Left lung (tissue), 10 donors: ENCODE data around the gene DCAF8. TPM values are rescaled to one million over a fixed set of nuclear protein-coding genes. Genes with fewer than 3 reads are reported as not detected.

Experiments used
- ATAC-seq: fragments of 200-7000 bp; cut with Tn5 transposase; one replicate; pipeline ENCODE4 v1.9.1; 2020; ENCODE audit warnings: moderate library complexity
- DNase-seq, 4 donors: peaks; one replicate each; pipeline ENCODE4 v3.0.0-alpha.2; 2013 to 2020
- H3K27ac ChIP-seq, 2 donors: fragments of 200-600 bp; sonication (generic) in 1 of 2; one replicate each; pipeline versions ENCODE4 v1.5.0 to v1.8.0; 2020 to 2021
- H3K27me3 ChIP-seq, 2 donors: fragments of 200-600 bp; sonication (generic) in 1 of 2; one replicate each; pipeline versions ENCODE4 v1.5.0 to v1.8.0; 2020 to 2021
- H3K36me3 ChIP-seq, 2 donors: fragments of 200-600 bp; sonication (generic) in 1 of 2; one replicate each; pipeline versions ENCODE4 v1.5.0 to v1.8.0; 2020 to 2021
- H3K4me1 ChIP-seq, 2 donors: fragments of 200-600 bp; one replicate each; pipeline ENCODE4 v1.8.0; 2021
- H3K4me3 ChIP-seq, 2 donors: fragments of 200-600 bp; sonication (generic) in 1 of 2; one replicate each; pipeline versions ENCODE4 v1.5.0 to v1.8.0; 2020 to 2021; ENCODE audit warnings: mild to moderate bottlenecking in 1 of 2
- H3K9me3 ChIP-seq, 2 donors: fragments of 200-600 bp; sonication (generic) in 1 of 2; one replicate each; pipeline versions ENCODE4 v1.5.0 to v1.8.0; 2020 to 2021
- intact Hi-C, 2 donors: fragments of 100-400 bp; cut with DNase I; formaldehyde crosslinking; loops; one replicate each; pipeline versions ENCODE4 v1.11.2 to v1.14.2; 2022
- polyA plus RNA-seq, 6 donors: library from polyadenylated mRNA; unstranded; fragments of 120-200 nt; gene quantifications; one replicate each; pipeline ENCODE4 v1.2.1, GENCODE V29; 2013; ENCODE audit not compliant: insufficient read length in 6 of 6
- total RNA-seq, 2 donors: library from RNA; stranded (reverse); fragmentation: NEBNext Ultra II Directional; extraction: Animal tissue kit (Norgen Biotek cat#: 25700); gene quantifications; one replicate each; pipeline ENCODE4 v1.2.1, GENCODE V29; 2021
- TF ChIP-seq, protein P1 (sequence below), 2 donors: fragments of 200-600 bp; sonication (generic) in 1 of 2; IDR thresholded peaks; one replicate each; pipeline versions ENCODE4 v1.5.0 to v1.8.0; 2021; ENCODE audit warnings: antibody characterized with exemption in 2 of 2
- donor health status: DM: no; HTN: yes; CAD: no.
- donor health status: DM: no; HTN: no; CAD: no.

DCAF8 gene
- total and polyA plus RNA-seq, 8 donors = 93.9 to 235 (median 200) TPM

DNA sequence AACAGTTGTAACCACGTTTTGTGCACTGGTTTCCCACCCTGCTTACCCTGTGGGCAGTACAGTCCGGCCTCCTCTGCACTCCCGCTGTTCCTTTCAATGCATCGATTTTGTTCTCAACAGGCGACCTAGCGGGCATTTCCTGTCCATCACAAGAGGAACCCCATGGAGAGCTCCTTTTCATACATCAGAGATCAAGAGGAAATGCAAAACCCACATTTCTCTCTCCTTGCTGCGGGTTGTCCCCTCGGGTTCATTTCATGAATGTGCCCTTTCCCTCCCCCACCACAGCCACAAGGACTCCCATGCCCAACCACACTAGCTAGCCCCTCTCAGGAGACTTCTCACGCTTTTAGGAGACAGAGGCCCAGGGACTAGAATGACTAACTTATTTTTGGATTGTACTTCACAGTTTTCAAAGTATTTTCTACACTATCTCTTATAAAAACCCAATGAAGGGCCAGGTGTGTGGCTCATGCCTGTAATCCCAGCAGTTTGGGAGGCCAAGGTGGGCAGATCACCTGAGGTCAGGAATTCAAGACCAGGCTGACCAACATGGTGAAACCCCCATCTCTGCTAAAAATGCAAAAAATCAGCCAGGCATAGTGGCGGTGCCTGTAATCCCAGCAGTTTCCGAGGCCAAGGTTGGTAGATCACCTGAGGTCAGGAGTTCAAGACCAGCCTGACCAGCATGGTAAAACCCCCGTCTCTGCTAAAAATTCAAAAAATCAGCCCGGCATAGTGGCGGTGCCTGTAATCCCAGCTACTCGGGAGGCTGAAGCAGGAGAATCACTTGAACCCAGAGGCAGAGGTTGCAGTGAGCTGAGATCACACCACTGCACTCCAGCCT, 92.6 kb downstream of the DCAF8 start:
- no peak overlapping the region for H3K27ac ChIP-seq
- H3K36me3 ChIP-seq = no peaks in the 10 kb centered on the region
- no peak for DNase-seq
- ATAC-seq = no peak
- no peak overlapping the region for H3K4me3 ChIP-seq
- H3K27me3 ChIP-seq = peaks cover 0 to 6% of the 10 kb centered on the region in 2 donors
- H3K9me3 ChIP-seq = no peaks in the 10 kb centered on the region
- intact Hi-C loops = no loop called here
- peaks cover 0 to 9% of the 10 kb centered on the region in 2 donors for H3K4me1 ChIP-seq
- TF ChIP-seq, protein P1, sequence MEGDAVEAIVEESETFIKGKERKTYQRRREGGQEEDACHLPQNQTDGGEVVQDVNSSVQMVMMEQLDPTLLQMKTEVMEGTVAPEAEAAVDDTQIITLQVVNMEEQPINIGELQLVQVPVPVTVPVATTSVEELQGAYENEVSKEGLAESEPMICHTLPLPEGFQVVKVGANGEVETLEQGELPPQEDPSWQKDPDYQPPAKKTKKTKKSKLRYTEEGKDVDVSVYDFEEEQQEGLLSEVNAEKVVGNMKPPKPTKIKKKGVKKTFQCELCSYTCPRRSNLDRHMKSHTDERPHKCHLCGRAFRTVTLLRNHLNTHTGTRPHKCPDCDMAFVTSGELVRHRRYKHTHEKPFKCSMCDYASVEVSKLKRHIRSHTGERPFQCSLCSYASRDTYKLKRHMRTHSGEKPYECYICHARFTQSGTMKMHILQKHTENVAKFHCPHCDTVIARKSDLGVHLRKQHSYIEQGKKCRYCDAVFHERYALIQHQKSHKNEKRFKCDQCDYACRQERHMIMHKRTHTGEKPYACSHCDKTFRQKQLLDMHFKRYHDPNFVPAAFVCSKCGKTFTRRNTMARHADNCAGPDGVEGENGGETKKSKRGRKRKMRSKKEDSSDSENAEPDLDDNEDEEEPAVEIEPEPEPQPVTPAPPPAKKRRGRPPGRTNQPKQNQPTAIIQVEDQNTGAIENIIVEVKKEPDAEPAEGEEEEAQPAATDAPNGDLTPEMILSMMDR (IDR thresholded peaks at IDR 0.05) = no peak

DNA sequence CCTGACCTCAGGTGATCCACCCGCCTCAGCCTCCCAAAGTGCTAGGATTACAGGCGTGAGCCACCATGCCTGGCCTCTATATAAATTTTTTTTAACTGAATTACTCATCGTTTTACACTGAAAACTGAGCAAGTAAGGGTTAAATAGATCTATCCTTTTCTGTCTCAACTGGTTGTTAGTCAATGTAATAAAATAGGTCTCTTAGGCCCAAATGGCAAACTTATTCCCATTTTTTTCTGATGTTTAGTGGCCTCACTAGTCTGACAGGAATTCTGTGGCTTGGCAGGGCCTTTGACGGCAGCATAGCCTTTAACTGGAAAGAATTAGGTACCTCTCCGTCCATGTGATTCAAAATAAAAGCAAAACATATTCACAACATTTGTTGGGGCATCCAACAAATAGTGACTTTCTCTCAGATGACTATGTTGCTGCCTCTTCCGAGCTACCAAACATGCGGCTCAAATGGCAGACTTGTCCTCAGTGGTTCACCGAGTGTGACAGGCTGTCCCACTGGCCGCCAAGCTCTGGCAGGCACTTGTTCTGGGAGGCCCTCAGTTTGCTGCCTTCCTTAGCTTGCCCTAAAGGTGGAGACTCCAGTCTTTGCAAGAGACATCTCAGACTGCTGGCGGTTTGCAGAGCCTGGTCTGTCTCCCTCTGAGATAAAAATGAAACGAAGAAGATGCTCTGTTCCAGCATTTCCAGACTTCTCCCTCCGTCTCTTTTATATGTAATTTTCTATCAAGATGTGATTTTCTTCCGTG, 93.6 kb downstream of the DCAF8 start:
- no peak for ATAC-seq
- intact Hi-C loops = no loop called here
- H3K4me3 ChIP-seq = no peak overlapping the region
- H3K27me3 ChIP-seq = peaks cover 0 to 6% of the 10 kb centered on the region in 2 donors
- H3K4me1 ChIP-seq = peaks cover 0 to 9% of the 10 kb centered on the region in 2 donors
- TF ChIP-seq, protein P1 (IDR thresholded peaks at IDR 0.05) = no peak
- no peaks in the 10 kb centered on the region for H3K36me3 ChIP-seq
- no peak for DNase-seq
- no peak overlapping the region for H3K27ac ChIP-seq
- no peaks in the 10 kb centered on the region for H3K9me3 ChIP-seq

- TF ChIP-seq, protein P1 (IDR thresholded peaks at IDR 0.05) = no peak
- no peak for DNase-seq
Measured at GRCh38 chr1:160168016-160168415, 94.3 kb downstream of the DCAF8 start.

GRCh38 chr1:160167580-160167979, 94.8 kb downstream of the DCAF8 start:
- Histone ChIP-seq H3K9me3 (no peaks in the 10 kb centered on the region), H3K4me3 (no peak overlapping the region), H3K27ac (no peak overlapping the region), H3K36me3 (no peaks in the 10 kb centered on the region), H3K4me1 (peaks cover 0 to 9% of the 10 kb centered on the region in 2 donors), H3K27me3 (peaks cover 0 to 6% of the 10 kb centered on the region in 2 donors)
- TF ChIP-seq, protein P1 (IDR thresholded peaks at IDR 0.05) = no peak
- intact Hi-C loops = no loop called here
- DNase-seq (no peak), ATAC-seq (no peak)

More at GRCh38 chr1:160168016-160168415, 94.3 kb downstream of the DCAF8 start:
- Histone ChIP-seq H3K36me3 (no peaks in the 10 kb centered on the region), H3K9me3 (no peaks in the 10 kb centered on the region), H3K27me3 (peaks cover 0 to 6% of the 10 kb centered on the region in 2 donors), H3K4me1 (peaks cover 0 to 9% of the 10 kb centered on the region in 2 donors), H3K4me3 (no peak overlapping the region), H3K27ac (no peak overlapping the region)
- ATAC-seq = no peak
- intact Hi-C loops = no loop called here

- intact Hi-C loops = no loop called here
- Histone ChIP-seq H3K36me3 (no peaks in the 10 kb centered on the region), H3K4me3 (no peak overlapping the region), H3K27me3 (peaks cover 0 to 6% of the 10 kb centered on the region in 2 donors), H3K9me3 (no peaks in the 10 kb centered on the region), H3K4me1 (peaks cover 0 to 9% of the 10 kb centered on the region in 2 donors), H3K27ac (no peak overlapping the region)
- DNase-seq = no peak
- ATAC-seq = no peak
- TF ChIP-seq, protein P1 (IDR thresholded peaks at IDR 0.05) = no peak
Measured at GRCh38 chr1:160167056-160167455, 95.3 kb downstream of the DCAF8 start.
